ENCODE measurements around the gene KRTAP10-3. TPM values are rescaled to one million over a fixed set of nuclear protein-coding genes. Genes with fewer than 3 reads are reported as not detected.

Gene KRTAP10-3
- total and polyA plus RNA-seq, 2 experiments from 2014 or later, result not detected

DNA sequence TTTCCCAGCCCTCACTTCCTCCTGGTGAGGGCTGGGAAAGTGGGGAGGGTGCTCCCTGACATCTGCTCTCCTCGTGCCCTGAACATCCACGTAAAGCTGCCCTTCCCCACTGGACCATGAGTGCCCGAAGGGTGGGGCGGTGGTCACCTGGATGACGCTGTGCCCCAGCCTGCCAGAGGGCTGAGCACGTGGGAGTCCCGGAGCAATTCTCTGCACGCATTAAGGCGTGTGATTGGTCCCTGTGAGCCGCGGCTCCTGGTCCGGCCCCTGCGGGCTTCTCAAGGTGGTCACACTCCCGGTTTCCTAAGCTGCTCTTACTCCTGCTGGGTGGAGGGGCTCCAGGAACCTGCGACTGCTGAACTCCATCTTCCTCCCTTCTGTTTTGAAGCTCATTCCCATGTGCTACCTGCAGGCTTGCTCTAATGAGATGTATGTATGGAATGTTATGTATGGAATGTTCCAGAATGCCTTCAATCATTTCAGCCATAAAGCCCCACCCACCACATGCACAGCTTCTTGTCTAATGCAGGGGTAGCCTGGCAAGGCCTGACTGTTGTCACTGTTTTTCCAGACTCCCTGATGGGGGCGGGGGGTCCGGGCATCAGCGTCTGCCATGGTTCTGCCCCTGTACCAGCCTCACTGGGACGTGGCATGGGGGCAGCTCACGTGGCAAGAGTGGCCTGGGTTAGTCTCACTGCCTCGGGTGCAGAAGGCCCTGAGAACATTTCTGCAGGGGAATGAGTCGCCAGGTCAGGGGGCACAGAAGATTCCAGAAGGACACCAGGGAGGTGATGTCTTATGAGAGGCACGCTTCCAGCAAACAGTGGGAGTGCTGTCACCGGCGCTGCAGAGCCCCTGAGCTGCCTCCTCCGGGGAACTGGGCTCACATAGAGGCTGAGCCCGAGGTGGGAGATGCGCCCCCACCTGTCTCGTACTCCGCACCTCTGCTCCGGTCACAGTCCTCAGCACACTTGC is 38.0 kb downstream of the KRTAP10-3 start:
- Histone ChIP-seq H3K4me2 (no peak overlapping the region), H3K36me3 (ENCODE audit: insufficient read depth) (no peaks in the 10 kb centered on the region), H3K4me3 (no peak overlapping the region), H3K27me3 (ENCODE audit: insufficient read depth) (no peaks in the 10 kb centered on the region), H4K20me1 (replicated peaks; ENCODE audit: insufficient read depth) (no peaks in the 10 kb centered on the region), H3F3A (replicated peaks; ENCODE audit: low read depth) (no peaks in the 10 kb centered on the region), H3K27ac (ENCODE audit: low read depth) (no peak overlapping the region), H2AFZ (no peak overlapping the region), H3K9me2 (ENCODE audit: insufficient read depth) (0 out of 2 replicates have a peak, but pooled peaks cover 6% of the 10 kb centered on the region), H3K79me2 (replicated peaks; ENCODE audit: insufficient read depth) (no peaks in the 10 kb centered on the region), H3K4me1 (ENCODE audit: insufficient read depth) (no peaks in the 10 kb centered on the region)
- H3K27ac Mint-ChIP-seq, result no peak overlapping the region
- H3K36me3 Mint-ChIP-seq (ENCODE audit: low read depth), result peaks cover 4% of the 10 kb centered on the region; the same call in 1 of the 3 replicates
- H3K4me1 Mint-ChIP-seq, result no peaks in the 10 kb centered on the region; the same call in 2 of the 3 replicates
- no peak; the same call in 2 of the 3 replicates for ATAC-seq
- DNase-seq (ENCODE audit: low spot score), result no peak
- TF ChIP-seq EZH2 (IDR thresholded peaks at IDR 0.05; ENCODE audit: low read depth, unreplicated experiment), result no peak
- TF ChIP-seq, protein P1, sequence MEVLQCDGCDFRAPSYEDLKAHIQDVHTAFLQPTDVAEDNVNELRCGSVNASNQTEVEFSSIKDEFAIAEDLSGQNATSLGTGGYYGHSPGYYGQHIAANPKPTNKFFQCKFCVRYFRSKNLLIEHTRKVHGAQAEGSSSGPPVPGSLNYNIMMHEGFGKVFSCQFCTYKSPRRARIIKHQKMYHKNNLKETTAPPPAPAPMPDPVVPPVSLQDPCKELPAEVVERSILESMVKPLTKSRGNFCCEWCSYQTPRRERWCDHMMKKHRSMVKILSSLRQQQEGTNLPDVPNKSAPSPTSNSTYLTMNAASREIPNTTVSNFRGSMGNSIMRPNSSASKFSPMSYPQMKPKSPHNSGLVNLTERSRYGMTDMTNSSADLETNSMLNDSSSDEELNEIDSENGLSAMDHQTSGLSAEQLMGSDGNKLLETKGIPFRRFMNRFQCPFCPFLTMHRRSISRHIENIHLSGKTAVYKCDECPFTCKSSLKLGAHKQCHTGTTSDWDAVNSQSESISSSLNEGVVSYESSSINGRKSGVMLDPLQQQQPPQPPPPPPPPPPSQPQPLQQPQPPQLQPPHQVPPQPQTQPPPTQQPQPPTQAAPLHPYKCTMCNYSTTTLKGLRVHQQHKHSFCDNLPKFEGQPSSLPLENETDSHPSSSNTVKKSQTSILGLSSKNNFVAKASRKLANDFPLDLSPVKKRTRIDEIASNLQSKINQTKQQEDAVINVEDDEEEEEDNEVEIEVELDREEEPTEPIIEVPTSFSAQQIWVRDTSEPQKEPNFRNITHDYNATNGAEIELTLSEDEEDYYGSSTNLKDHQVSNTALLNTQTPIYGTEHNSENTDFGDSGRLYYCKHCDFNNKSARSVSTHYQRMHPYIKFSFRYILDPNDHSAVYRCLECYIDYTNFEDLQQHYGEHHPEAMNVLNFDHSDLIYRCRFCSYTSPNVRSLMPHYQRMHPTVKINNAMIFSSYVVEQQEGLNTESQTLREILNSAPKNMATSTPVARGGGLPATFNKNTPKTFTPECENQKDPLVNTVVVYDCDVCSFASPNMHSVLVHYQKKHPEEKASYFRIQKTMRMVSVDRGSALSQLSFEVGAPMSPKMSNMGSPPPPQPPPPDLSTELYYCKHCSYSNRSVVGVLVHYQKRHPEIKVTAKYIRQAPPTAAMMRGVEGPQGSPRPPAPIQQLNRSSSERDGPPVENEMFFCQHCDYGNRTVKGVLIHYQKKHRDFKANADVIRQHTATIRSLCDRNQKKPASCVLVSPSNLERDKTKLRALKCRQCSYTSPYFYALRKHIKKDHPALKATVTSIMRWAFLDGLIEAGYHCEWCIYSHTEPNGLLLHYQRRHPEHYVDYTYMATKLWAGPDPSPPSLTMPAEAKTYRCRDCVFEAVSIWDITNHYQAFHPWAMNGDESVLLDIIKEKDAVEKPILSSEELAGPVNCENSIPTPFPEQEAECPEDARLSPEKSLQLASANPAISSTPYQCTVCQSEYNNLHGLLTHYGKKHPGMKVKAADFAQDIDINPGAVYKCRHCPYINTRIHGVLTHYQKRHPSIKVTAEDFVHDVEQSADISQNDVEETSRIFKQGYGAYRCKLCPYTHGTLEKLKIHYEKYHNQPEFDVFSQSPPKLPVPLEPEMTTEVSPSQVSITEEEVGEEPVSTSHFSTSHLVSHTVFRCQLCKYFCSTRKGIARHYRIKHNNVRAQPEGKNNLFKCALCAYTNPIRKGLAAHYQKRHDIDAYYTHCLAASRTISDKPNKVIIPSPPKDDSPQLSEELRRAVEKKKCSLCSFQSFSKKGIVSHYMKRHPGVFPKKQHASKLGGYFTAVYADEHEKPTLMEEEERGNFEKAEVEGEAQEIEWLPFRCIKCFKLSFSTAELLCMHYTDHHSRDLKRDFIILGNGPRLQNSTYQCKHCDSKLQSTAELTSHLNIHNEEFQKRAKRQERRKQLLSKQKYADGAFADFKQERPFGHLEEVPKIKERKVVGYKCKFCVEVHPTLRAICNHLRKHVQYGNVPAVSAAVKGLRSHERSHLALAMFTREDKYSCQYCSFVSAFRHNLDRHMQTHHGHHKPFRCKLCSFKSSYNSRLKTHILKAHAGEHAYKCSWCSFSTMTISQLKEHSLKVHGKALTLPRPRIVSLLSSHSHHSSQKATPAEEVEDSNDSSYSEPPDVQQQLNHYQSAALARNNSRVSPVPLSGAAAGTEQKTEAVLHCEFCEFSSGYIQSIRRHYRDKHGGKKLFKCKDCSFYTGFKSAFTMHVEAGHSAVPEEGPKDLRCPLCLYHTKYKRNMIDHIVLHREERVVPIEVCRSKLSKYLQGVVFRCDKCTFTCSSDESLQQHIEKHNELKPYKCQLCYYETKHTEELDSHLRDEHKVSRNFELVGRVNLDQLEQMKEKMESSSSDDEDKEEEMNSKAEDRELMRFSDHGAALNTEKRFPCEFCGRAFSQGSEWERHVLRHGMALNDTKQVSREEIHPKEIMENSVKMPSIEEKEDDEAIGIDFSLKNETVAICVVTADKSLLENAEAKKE (CRISPR knock-in tag; IDR thresholded peaks at IDR 0.05), result no peak
- TF ChIP-seq EZH2phosphoT487 (IDR thresholded peaks at IDR 0.05; ENCODE audit: unreplicated experiment), result no peak
- TF ChIP-seq STAT1 (IDR thresholded peaks at IDR 0.05; ENCODE audit: unreplicated experiment), result no peak
- no peak for TF ChIP-seq POLR2AphosphoS5 (IDR thresholded peaks at IDR 0.05; ENCODE audit: low read depth)
- no peak for TF ChIP-seq ZNF331 (CRISPR knock-in tag; IDR thresholded peaks at IDR 0.05; ENCODE audit: low read depth)
- TF ChIP-seq CREB1 (CRISPR knock-in tag; IDR thresholded peaks at IDR 0.05; ENCODE audit: low read depth), result no peak
- no peak for TF ChIP-seq NANOG (IDR thresholded peaks at IDR 0.05; ENCODE audit: borderline replicate concordance)
- TF ChIP-seq, protein P2, sequence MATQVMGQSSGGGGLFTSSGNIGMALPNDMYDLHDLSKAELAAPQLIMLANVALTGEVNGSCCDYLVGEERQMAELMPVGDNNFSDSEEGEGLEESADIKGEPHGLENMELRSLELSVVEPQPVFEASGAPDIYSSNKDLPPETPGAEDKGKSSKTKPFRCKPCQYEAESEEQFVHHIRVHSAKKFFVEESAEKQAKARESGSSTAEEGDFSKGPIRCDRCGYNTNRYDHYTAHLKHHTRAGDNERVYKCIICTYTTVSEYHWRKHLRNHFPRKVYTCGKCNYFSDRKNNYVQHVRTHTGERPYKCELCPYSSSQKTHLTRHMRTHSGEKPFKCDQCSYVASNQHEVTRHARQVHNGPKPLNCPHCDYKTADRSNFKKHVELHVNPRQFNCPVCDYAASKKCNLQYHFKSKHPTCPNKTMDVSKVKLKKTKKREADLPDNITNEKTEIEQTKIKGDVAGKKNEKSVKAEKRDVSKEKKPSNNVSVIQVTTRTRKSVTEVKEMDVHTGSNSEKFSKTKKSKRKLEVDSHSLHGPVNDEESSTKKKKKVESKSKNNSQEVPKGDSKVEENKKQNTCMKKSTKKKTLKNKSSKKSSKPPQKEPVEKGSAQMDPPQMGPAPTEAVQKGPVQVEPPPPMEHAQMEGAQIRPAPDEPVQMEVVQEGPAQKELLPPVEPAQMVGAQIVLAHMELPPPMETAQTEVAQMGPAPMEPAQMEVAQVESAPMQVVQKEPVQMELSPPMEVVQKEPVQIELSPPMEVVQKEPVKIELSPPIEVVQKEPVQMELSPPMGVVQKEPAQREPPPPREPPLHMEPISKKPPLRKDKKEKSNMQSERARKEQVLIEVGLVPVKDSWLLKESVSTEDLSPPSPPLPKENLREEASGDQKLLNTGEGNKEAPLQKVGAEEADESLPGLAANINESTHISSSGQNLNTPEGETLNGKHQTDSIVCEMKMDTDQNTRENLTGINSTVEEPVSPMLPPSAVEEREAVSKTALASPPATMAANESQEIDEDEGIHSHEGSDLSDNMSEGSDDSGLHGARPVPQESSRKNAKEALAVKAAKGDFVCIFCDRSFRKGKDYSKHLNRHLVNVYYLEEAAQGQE (IDR thresholded peaks at IDR 0.05; ENCODE audit: unreplicated experiment), result no peak
- no peak for TF ChIP-seq JUNB (IDR thresholded peaks at IDR 0.05; ENCODE audit: unreplicated experiment)
- no peak for TF ChIP-seq ZNF114 (CRISPR knock-in tag; IDR thresholded peaks at IDR 0.05)
- TF ChIP-seq, protein P3, sequence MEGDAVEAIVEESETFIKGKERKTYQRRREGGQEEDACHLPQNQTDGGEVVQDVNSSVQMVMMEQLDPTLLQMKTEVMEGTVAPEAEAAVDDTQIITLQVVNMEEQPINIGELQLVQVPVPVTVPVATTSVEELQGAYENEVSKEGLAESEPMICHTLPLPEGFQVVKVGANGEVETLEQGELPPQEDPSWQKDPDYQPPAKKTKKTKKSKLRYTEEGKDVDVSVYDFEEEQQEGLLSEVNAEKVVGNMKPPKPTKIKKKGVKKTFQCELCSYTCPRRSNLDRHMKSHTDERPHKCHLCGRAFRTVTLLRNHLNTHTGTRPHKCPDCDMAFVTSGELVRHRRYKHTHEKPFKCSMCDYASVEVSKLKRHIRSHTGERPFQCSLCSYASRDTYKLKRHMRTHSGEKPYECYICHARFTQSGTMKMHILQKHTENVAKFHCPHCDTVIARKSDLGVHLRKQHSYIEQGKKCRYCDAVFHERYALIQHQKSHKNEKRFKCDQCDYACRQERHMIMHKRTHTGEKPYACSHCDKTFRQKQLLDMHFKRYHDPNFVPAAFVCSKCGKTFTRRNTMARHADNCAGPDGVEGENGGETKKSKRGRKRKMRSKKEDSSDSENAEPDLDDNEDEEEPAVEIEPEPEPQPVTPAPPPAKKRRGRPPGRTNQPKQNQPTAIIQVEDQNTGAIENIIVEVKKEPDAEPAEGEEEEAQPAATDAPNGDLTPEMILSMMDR (conservative IDR thresholded peaks at IDR 0.05; ENCODE audit: low read depth in 2 of 2), result no peak
- TF ChIP-seq, protein P4, sequence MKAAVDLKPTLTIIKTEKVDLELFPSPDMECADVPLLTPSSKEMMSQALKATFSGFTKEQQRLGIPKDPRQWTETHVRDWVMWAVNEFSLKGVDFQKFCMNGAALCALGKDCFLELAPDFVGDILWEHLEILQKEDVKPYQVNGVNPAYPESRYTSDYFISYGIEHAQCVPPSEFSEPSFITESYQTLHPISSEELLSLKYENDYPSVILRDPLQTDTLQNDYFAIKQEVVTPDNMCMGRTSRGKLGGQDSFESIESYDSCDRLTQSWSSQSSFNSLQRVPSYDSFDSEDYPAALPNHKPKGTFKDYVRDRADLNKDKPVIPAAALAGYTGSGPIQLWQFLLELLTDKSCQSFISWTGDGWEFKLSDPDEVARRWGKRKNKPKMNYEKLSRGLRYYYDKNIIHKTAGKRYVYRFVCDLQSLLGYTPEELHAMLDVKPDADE (IDR thresholded peaks at IDR 0.05), result no peak
- peaks cover 6% of the 10 kb centered on the region for H3K27me3 Mint-ChIP-seq (ENCODE audit: insufficient read depth, low read depth, poor library complexity)
- H3K4me3 Mint-ChIP-seq, result no peak overlapping the region
- H3K9me3 Mint-ChIP-seq, result peaks cover 3% of the 10 kb centered on the region; the same call in 1 of the 3 replicates

All from GM23338 (cell line).